Immature natural killer cell (primary cell): ENCODE results near the gene PRSS21. TPM values are rescaled to one million over a fixed set of nuclear protein-coding genes. Genes with fewer than 3 reads are reported as not detected.

Experiments
- DNase-seq, 3 donors: peaks; one replicate each; pipeline ENCODE4 v3.0.0; 2022; ENCODE audit warnings: mixed read lengths in 1 of 3
- H3K27ac Mint-ChIP-seq, 6 donors: one replicate each; pipeline ENCODE4 v1.8.0; 2020; ENCODE audit warnings: mixed read lengths in 6 of 6, mild to moderate bottlenecking in 5 of 6, inconsistent platforms in 4 of 6, moderate library complexity in 3 of 6
- H3K27me3 Mint-ChIP-seq, 3 donors: one replicate each; pipeline ENCODE4 v1.8.0; 2020 to 2021; ENCODE audit warnings: low read depth in 3 of 3, mild to moderate bottlenecking in 3 of 3, mixed read lengths in 3 of 3, moderate library complexity in 3 of 3, inconsistent platforms in 1 of 3
- H3K36me3 Mint-ChIP-seq, 3 donors: one replicate each; pipeline ENCODE4 v1.8.0; 2020; ENCODE audit warnings: mixed read lengths in 3 of 3, inconsistent platforms in 2 of 3, mild to moderate bottlenecking in 2 of 3
- H3K4me1 Mint-ChIP-seq, 2 donors: one replicate each; pipeline ENCODE4 v1.8.0; 2020; ENCODE audit warnings: inconsistent platforms in 2 of 2, mild to moderate bottlenecking in 2 of 2, mixed read lengths in 2 of 2, moderate library complexity in 1 of 2
- H3K4me3 Mint-ChIP-seq, 5 donors: one replicate each; pipeline ENCODE4 v1.8.0; 2020; ENCODE audit warnings: mild to moderate bottlenecking in 5 of 5, mixed read lengths in 5 of 5, inconsistent platforms in 3 of 5, moderate library complexity in 3 of 5
- H3K9me3 Mint-ChIP-seq, 6 donors: one replicate each; pipeline ENCODE4 v1.8.0; 2020; ENCODE audit warnings: mild to moderate bottlenecking in 6 of 6, mixed read lengths in 6 of 6, inconsistent platforms in 4 of 6, moderate library complexity in 3 of 6
- polyA plus RNA-seq, 3 donors: library from polyadenylated mRNA; unstranded; fragments of 300-500 nt; fragmentation: Illumina TruSeq; gene quantifications; one replicate each; pipeline ENCODE4 v1.2.3, GENCODE V29; 2021

Gene PRSS21
- polyA plus RNA-seq, 3 donors from 2014 or later: 3.1 to 11.0 (median 6.8) TPM

DNA sequence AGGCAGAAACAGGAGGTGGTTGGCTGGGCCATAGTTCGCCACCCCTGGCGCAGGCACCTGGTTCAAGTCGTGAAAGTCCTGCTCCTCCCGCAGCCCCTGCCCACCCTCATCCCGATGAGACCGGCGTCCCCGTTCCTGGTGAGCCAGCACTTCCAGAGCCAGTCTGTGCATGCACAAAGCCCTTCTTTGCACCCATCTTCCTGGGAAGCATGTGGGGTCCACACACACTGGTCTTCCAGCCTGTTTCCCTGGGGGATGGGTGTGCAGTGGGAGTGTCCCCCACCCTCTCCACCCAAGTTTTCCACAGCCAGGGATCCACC, 11.4 kb downstream of the PRSS21 start:
- no peak overlapping the region for H3K27ac Mint-ChIP-seq
- H3K9me3 Mint-ChIP-seq: no peaks in the 10 kb centered on the region
- no peaks in the 10 kb centered on the region for H3K36me3 Mint-ChIP-seq

DNA sequence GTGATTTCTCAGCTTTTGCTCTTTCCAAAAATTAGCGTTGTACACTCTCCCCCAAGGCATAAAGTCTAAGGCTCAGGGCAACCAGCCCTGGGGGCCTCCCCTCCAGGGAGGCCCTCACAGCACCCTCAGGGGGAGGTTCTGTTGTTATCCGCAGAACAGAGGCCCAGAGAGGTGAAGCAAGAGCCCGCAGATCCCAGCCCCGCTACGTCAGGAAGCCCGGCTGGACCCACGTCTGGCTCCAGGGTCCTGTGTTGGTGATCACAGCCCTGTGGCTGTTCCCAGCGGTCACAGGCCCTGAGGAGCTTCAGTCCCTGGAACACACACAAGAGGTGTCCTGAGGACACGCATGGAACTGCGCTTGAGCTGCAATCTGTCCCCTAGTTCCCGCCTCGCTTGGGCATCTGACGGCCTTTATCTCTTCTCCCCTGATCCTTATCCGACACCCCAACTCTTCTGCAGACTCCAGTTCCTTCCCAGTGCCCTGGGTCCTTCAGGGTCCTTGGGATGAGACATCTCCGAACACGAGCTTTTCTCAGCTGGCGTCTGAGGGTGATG, 11.9 kb downstream of the PRSS21 start:
- Mint-ChIP-seq H3K9me3 (no peaks in the 10 kb centered on the region), H3K27ac (no peak overlapping the region)
- no peak for DNase-seq

More for the DNA sequence above, 11.4 kb downstream of the PRSS21 start:
- Mint-ChIP-seq H3K4me3 (no peak overlapping the region), H3K4me1 (no peaks in the 10 kb centered on the region), H3K27me3 (peaks cover 2 to 5% (median 2%) of the 10 kb centered on the region in 3 donors)
- no peak for DNase-seq

DNA sequence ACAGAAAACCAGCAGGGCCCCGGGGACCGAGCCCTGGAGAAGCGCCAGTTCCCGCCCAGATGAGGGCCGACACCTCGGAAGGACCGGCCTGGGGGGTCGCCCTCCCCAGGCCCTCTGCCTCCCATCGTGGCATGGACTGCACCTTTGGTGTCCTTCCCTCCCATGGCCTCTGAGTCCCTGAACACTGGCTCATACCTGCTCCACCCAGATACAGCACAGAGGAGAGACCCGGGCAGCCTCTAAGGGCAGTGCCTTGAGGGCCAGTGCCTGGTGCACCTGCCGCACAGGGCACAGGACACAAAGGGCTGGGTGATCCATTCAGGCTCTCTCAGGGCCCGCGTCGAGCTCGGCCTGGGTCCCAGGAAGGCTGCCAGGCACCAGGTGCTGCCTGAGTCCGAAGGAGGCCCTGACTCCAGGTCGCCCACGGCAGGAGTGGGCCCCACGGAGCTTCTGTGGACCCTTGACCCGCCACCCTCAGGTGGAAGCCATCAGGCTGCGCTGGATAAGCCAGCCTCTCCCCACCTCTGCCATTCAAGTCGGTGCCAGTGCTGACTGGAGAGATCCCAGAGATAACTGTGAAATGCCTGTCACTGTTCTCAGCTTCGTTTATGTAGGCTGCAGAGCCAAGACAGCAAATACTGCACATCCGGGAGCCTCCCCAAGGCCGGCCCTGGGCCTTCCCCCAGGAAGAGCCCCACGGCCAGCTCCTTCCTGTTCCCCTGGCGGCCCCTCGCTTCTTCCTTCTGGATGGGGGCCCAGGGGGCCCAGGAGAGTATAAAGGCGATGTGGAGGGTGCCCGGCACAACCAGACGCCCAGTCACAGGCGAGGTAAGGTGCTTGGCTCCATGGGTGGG, 12.7 kb downstream of the PRSS21 start, which contains the start of gene ZG16B:
Gene ZG16B (plus strand): TSS at position 803 of the 854 bp plus-strand sequence. CDS start 139 bp downstream, outside the sequence.
- no peaks in the 10 kb centered on the region for H3K9me3 Mint-ChIP-seq
- no peak within 1 kb of the TSS for H3K4me3 Mint-ChIP-seq
- peaks cover 2 to 5% (median 2%) of the 10 kb centered on the region in 3 donors for H3K27me3 Mint-ChIP-seq
- DNase-seq: no peak
- H3K36me3 Mint-ChIP-seq: no peaks in the 10 kb centered on the region
- no peaks in the 10 kb centered on the region for H3K4me1 Mint-ChIP-seq
- peak within 1 kb of the TSS in 1 of 6 donors; percentile 69 for H3K27ac Mint-ChIP-seq

More for the DNA sequence above, 11.9 kb downstream of the PRSS21 start:
- H3K27me3 Mint-ChIP-seq: peaks cover 2 to 5% (median 2%) of the 10 kb centered on the region in 3 donors
- H3K4me1 Mint-ChIP-seq: no peaks in the 10 kb centered on the region
- no peak overlapping the region for H3K4me3 Mint-ChIP-seq
- no peaks in the 10 kb centered on the region for H3K36me3 Mint-ChIP-seq

DNA sequence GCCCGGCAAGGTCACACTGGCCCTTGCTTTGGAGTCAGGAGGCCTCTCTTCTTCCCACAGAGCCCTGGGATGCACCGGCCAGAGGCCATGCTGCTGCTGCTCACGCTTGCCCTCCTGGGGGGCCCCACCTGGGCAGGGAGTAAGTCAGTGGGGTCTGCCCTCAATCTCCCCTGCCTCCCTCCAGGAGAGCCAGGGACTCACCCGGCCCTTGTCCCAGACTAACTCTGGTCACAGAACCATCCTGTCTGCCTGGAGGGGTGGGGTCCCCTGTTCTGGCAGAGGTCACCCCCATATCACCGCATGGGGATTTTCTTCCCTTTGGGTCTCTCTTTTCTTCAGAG, 13.3 kb downstream of the PRSS21 start:
- Mint-ChIP-seq H3K27me3 (peaks cover 2 to 3% (median 2%) of the 10 kb centered on the region in 3 donors), H3K9me3 (no peaks in the 10 kb centered on the region), H3K4me1 (no peaks in the 10 kb centered on the region), H3K27ac (no peak overlapping the region), H3K36me3 (no peaks in the 10 kb centered on the region), H3K4me3 (no peak overlapping the region)
- no peak for DNase-seq

DNA sequence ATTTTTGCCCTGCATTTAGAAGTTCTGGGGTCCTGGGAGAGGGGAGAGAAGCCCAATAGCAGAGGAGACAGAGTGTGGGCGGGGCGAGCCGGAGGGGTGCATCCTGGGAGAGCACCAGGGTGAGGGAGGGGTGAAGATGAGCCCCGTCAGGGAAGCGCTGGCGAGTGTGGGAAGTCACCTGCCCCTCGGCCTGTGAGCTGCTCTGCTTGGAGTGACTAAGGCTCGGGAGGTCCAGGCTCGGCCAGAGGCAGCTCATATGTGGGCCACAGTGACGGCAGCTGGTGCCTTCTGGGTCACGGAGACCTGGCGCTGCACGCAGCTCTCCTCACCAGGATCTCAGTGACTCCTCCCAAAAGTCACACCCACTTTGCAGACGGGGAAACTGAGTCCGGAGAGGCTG, 14.2 kb downstream of the PRSS21 start:
- no peak for DNase-seq
- no peaks in the 10 kb centered on the region for H3K9me3 Mint-ChIP-seq
- peaks cover 0 to 1% of the 10 kb centered on the region in 2 donors for H3K4me1 Mint-ChIP-seq
- no peak overlapping the region for H3K4me3 Mint-ChIP-seq
- peaks cover under 1 to 2% (median 2%) of the 10 kb centered on the region in 3 donors for H3K27me3 Mint-ChIP-seq
- peaks cover 0 to 2% (median 0%) of the 10 kb centered on the region in 3 donors for H3K36me3 Mint-ChIP-seq
- H3K27ac Mint-ChIP-seq: peak overlapping the region in 1 of 6 donors; percentile 69

DNA sequence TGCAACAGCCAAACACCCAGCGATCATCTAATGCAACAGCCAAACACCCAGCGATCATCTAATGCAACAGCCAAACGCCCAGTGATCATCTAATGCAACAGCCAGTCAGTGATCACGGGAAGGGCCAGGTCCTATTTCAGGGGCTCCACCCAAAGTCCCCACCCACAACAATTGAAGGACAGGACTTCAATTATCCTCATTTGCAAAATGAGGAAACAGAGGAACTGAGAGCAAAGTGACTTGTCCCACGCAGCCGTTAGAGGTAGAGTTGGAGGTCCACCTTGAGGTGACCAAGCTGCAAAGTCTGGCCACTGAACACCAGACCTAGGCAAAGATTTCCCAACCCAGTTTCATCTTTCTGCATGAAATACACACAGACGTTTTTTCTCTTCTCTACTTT, 16.7 kb downstream of the PRSS21 start:
- H3K27me3 Mint-ChIP-seq: peaks cover 2 to 3% (median 2%) of the 10 kb centered on the region in 3 donors
- peak overlapping the region in 1 of 6 donors; percentile 16 for H3K27ac Mint-ChIP-seq
- H3K9me3 Mint-ChIP-seq: no peaks in the 10 kb centered on the region
- peaks cover 20 to 21% of the 10 kb centered on the region in 2 donors for H3K4me1 Mint-ChIP-seq
- DNase-seq: no peak
- peaks cover 0 to 5% (median 0%) of the 10 kb centered on the region in 3 donors for H3K36me3 Mint-ChIP-seq
- H3K4me3 Mint-ChIP-seq: no peak overlapping the region

DNA sequence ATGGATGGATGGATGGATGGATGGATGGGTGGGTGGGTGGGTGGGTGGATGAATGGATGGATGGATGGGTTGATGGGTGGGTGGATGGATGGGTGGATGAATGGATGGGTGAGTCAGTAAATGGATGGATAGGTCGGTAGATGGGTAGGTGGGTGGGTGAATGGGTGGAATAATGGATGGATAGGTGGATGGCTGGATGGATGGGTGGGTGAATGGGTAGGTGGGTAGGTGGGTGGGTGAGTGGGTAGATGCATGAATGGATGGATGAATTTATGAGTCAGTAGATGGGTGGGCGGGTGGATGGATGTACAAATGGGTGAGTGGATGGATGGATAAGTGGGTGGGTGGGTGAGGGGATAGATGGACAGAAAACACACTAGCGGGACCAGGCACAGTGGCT, 17.9 kb downstream of the PRSS21 start:
- Mint-ChIP-seq H3K9me3 (no peaks in the 10 kb centered on the region), H3K36me3 (peaks cover 0 to 5% (median 0%) of the 10 kb centered on the region in 3 donors), H3K27me3 (peaks cover 2 to 3% (median 2%) of the 10 kb centered on the region in 3 donors), H3K4me1 (peaks cover 32 to 33% of the 10 kb centered on the region in 2 donors), H3K4me3 (no peak overlapping the region), H3K27ac (peak overlapping the region in 1 of 6 donors; percentile 61)
- no peak for DNase-seq

DNA sequence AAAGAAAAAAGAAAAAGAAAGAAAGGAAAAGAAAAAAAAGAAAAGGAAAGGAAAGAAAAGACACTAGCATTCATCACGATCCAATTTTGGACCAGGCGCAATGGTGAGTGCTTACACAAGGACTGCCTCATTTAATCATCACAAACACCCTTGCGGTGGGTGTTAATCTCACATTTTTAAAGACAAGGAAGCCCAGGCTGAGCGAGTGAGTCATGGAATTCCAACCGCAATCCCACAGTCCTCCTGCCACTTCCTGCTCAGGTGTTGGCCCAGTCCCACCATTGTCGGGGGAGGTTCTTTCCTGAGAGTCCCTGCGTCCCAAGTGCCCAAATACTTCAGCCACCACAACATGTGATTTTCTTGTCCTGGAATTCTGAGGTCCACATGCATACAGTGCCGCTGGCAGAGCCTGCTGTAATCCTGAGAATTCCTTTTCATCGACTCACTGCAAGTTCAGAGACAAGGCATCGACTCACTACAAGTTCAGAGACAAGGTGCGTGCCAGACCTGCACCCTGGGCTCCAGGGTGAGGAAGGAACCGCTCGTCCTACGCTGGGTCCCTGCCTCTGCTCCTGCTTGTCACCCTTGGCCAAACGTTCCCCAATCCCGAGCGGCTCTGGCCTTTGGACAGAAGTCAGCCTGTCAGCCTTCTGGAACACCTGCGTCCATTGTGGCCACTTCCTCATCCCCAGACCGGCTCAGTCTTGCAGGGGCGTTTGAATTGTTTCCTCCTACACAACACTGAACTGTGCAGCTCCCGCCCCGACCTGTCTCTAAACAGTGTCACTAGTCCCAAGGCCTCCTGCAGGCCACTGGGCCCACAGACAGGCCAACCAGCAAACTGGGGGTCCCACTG, 18.8 kb downstream of the PRSS21 start:
- Mint-ChIP-seq H3K27ac (peak overlapping the region; percentile 41 to 73 (median 57)), H3K36me3 (peaks cover 0 to 5% (median 0%) of the 10 kb centered on the region in 3 donors), H3K9me3 (no peaks in the 10 kb centered on the region), H3K4me3 (no peak overlapping the region), H3K4me1 (peaks cover 38 to 40% of the 10 kb centered on the region in 2 donors), H3K27me3 (peaks cover 2 to 4% (median 2%) of the 10 kb centered on the region in 3 donors)
- DNase-seq: no peak

DNA sequence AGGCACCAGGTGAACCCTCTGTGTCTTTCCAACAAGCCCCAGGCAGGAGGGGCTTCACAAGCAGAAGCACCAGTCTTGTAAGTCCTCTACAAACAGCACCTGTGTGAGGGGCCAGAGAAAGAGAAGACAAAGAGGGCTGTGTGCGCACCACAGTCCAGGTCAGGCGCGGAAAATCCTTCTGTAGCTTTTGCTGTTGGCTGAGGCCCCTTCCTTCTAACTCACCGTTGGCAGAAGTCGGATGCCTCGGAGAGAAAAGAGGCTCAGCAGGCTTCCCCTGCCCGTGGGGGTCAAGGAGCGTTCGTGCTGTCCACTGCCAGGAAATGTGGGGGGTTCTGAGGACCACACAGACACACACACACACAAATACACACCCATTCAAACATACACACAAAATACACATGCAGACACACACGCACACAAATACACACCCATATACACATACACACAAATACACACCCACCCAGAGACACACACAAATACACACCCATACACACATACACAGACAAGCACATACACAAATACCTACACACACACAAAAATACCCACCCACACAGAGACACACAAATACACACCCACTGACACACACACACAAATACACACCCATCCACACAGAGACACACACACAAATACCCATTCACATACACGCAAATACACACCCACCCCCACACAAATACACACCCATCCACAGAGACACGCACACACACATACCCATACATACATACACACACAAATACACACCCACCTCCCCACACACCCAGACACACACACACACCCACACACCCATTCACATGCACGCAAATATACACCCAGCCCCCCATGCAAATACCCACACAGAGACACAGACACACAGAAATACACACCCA, 19.8 kb downstream of the PRSS21 start:
- peaks cover 0 to 4% (median 2%) of the 10 kb centered on the region in 3 donors for H3K27me3 Mint-ChIP-seq
- DNase-seq: no peak
- peak overlapping the region; percentile 14 to 85 (median 58) for H3K27ac Mint-ChIP-seq
- no peaks in the 10 kb centered on the region for H3K9me3 Mint-ChIP-seq
- H3K4me3 Mint-ChIP-seq: peak overlapping the region in 1 of 5 donors; percentile 1
- peaks cover 46 to 48% of the 10 kb centered on the region in 2 donors for H3K4me1 Mint-ChIP-seq
- H3K36me3 Mint-ChIP-seq: peaks cover 0 to 5% (median 0%) of the 10 kb centered on the region in 3 donors

DNA sequence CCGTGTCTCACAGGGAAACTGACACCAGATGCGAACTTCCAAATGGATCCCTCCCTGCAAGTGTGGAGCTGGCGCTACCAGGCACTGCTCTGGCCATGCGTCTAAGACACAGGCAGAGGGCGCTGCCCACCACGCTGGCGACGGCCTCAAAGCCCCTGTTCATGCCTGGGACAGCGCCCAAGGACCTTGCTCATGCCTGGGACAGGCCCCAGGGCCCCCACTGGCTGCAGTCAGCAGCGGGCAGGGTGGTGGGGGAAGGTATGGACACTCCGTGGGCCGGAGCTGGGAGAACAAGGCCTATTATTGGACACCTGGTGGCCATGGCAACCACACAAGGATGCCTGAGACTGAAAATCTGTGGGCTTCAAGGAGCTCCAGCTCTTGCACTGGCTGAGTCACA, 21.9 kb downstream of the PRSS21 start:
- Mint-ChIP-seq H3K4me1 (peaks cover 67% of the 10 kb centered on the region in 2 donors), H3K27me3 (peaks cover 4 to 11% (median 10%) of the 10 kb centered on the region in 3 donors), H3K36me3 (peaks cover 0 to 5% (median 0%) of the 10 kb centered on the region in 3 donors), H3K27ac (peak overlapping the region; percentile 65 to 91 (median 84)), H3K9me3 (peaks cover 0 to 3% (median 0%) of the 10 kb centered on the region in 6 donors), H3K4me3 (peak overlapping the region in 4 of 5 donors; percentile 41 to 73 (median 54))
- peak; percentile 59 to 66 (median 65) for DNase-seq

DNA sequence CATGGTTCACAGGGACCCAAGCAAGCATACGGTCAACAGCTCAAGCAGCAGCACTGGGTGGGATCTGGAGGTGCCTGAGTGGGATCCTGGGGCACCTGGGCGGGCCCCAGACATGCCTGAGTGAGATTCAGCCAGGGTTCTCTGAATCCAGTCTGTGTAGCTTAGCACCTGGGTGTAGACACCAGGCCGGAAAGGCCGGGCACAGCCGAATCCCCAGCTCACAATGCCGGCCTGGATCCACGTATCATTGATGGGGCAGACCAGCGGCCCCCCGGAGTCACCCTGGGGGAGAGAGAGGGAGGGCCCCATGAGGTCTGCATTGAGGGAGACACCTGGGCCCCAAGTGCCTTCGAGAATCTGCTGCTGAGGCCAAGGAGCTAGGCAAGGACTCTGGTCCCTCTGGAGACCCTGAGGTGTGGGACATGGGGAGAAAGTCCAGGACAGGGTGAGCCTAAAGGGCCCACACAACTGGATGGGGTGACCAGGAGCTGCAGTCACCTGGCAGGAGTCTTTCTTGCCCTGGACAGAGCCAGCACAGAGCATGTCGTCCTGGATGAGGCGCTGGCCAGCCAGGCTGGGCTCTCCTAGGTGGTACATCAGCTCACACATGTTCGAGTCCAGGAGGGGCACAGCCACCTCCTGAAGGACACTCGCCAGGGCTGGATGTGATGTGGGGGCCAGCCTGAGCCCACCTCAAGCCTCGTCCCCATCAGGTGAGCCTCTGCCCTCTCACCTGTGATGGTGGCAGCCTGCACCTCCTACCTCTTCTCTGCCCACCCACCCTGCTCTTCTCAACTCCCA, 22.8 kb downstream of the PRSS21 start:
- Mint-ChIP-seq H3K27ac (peak overlapping the region; percentile 65 to 91 (median 86)), H3K4me1 (peaks cover 75 to 76% of the 10 kb centered on the region in 2 donors), H3K36me3 (peaks cover 0 to 5% (median 0%) of the 10 kb centered on the region in 3 donors)

DNA sequence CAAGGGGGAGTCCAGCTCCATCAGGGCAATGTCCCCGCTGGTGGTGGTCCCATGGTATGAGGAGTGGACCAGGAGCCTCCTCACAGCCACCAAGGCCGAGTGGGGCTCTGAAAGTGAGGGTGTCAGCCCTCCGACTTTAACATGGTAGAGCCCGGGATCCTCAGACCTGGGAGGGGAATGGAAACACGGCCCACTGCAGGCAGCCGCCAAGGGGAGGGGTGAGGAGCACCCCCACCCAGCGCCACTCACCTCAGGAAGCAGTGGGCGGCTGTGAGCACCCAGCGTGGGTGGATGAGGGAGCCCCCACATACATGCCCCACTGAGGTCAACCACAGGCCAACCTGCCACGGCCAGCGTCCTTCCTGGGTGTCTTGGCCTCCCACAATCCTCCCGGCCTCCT, 23.9 kb downstream of the PRSS21 start:
- DNase-seq: peak in 2 of 3 donors; percentile 27 to 37
- Mint-ChIP-seq H3K9me3 (peaks cover 0 to 3% (median 0%) of the 10 kb centered on the region in 6 donors), H3K4me3 (peak overlapping the region; percentile 80 to 96 (median 89)), H3K27ac (peak overlapping the region; percentile 60 to 99 (median 95)), H3K4me1 (peaks cover 85 to 86% of the 10 kb centered on the region in 2 donors), H3K36me3 (peaks cover 0 to 3% (median 0%) of the 10 kb centered on the region in 3 donors), H3K27me3 (peaks cover 4 to 13% (median 11%) of the 10 kb centered on the region in 3 donors)

More for the DNA sequence above, 22.8 kb downstream of the PRSS21 start:
- peaks cover 4 to 13% (median 11%) of the 10 kb centered on the region in 3 donors for H3K27me3 Mint-ChIP-seq
- no peak for DNase-seq
- H3K4me3 Mint-ChIP-seq: peak overlapping the region; percentile 40 to 73 (median 58)
- peaks cover 0 to 3% (median 0%) of the 10 kb centered on the region in 6 donors for H3K9me3 Mint-ChIP-seq
